GM18505 (cell line): ENCODE measurements around the gene AMBRA1.

Experiments used
- ATAC-seq: cut with Tn5 transposase; IDR thresholded peaks from one replicate; pipeline ENCODE4 v1.9.1; 2021; ENCODE audit not compliant: unreplicated experiment
- POLR2A ChIP-seq: IDR thresholded peaks from 4 replicates; pipeline ENCODE4 v1.6.1; 2011; ENCODE audit warnings: borderline replicate concordance; ENCODE audit not compliant: insufficient read depth, insufficient read length; ENCODE audit errors: extremely low read depth

Gene AMBRA1

GRCh38 chr11:46465683-46466082 lies 128.1 kb downstream of the AMBRA1 start:
- TF ChIP-seq POLR2A = no peak
- ATAC-seq = no peak

- ATAC-seq = no peak
- no peak for TF ChIP-seq POLR2A
Measured at GRCh38 chr11:46463701-46464421, 130.0 kb downstream of the AMBRA1 start.

GRCh38 chr11:46461461-46461927 lies 132.3 kb downstream of the AMBRA1 start:
- no peak for ATAC-seq
- no peak for TF ChIP-seq POLR2A

GRCh38 chr11:46458491-46458890 lies 135.3 kb downstream of the AMBRA1 start:
- TF ChIP-seq POLR2A = no peak
- no peak for ATAC-seq

GRCh38 chr11:46457659-46458424 lies 136.0 kb downstream of the AMBRA1 start:
- TF ChIP-seq POLR2A = no peak
- no peak for ATAC-seq

- TF ChIP-seq POLR2A = no peak
Measured at GRCh38 chr11:46457021-46457420, 136.8 kb downstream of the AMBRA1 start.

GRCh38 chr11:46456269-46457001 lies 137.4 kb downstream of the AMBRA1 start:
- no peak for TF ChIP-seq POLR2A
- no peak for ATAC-seq

More at GRCh38 chr11:46457021-46457420, 136.8 kb downstream of the AMBRA1 start:
- ATAC-seq = no peak

- TF ChIP-seq POLR2A = no peak
- ATAC-seq = no peak
Measured at GRCh38 chr11:46455834-46456233, 138.0 kb downstream of the AMBRA1 start.

GRCh38 chr11:46452918-46453517 lies 140.8 kb downstream of the AMBRA1 start:
- no peak for ATAC-seq
- no peak for TF ChIP-seq POLR2A

GRCh38 chr11:46451759-46452158 lies 142.1 kb downstream of the AMBRA1 start:
- TF ChIP-seq POLR2A = no peak
- no peak for ATAC-seq

GRCh38 chr11:46450846-46451477 lies 142.9 kb downstream of the AMBRA1 start:
- ATAC-seq = no peak
- TF ChIP-seq POLR2A = no peak

- no peak for ATAC-seq
- no peak for TF ChIP-seq POLR2A
Measured at GRCh38 chr11:46447544-46447943, 146.3 kb downstream of the AMBRA1 start.
